ENCODE results near the gene RERG.

DNA sequence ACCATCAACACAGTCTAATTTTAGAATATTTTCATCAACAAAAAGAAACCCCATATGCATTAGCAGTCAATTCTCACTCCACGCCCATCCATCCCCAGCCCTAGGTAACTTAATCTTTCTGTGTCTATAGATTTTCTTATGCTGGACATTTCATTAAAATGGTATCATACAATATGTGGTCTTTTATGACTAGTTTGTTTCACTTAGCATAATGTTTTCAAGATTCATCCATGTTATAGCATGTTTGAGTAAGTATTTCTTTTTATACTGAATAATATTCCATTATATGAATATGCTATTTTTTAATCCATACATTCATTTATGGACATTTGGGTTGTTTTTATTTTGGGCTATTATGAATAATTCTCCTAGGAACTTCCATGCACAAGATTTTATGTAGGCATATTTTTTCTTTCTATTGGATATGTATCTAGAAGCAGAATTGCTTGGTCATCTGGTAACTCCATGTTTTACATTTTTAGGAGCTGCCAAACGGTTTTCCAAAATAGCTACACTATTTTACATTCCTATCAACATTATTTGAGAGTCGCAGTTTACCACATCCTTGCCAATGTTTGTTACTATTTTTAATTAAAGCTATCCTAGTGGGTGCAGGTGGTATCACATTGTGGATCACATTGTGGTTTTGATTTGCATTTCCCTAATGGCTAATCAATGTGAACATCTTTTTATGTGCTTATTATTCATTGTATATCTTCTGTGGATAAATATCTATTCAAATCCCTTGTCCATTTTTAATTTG lies 49.0 kb downstream of the RERG start:
- TF ChIP-seq EZH2phosphoT487 (IDR thresholded peaks at IDR 0.05; ENCODE audit: insufficient read depth, low read depth) (no peak), EZH2 (IDR thresholded peaks at IDR 0.05; ENCODE audit: insufficient read depth, poor library complexity, severe bottlenecking) (no peak)
